HG03095 (cell line): ENCODE results near the gene MYO1D.
"Not testable (repeated sequence)": the region's sequence is repeated elsewhere in the genome, so short reads cannot be mapped to it uniquely, and the experiment has no call there.

Source experiments
- ATAC-seq: cut with Tn5 transposase; IDR thresholded peaks from one replicate; pipeline ENCODE4 v1.9.1; 2021; ENCODE audit warnings: moderate library complexity; ENCODE audit not compliant: unreplicated experiment

MYO1D gene

GRCh38 chr17:32821987-32822934 is 54.7 kb downstream of the MYO1D start:
- not testable (repeated sequence) for ATAC-seq

DNA sequence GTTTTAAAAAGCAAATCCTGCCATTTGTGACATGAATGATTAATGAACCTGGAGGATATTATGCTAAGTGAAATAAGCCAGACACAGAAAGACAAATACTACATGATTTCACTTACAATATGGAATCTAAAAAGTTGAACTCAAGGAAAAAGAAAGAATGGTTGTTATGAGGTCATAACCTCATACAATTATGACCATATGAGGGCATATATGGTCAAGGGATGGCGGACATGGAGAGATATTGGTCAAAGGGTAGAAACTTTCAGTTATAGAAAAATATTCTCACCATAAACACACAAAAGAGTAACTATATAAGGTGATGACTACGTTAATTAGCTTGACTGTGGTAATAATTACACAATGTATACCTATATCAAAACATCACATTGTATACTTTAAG is 56.5 kb downstream of the MYO1D start:
- no peak for ATAC-seq

- ATAC-seq = no peak
Observed at GRCh38 chr17:32819787-32820186, 57.1 kb downstream of the MYO1D start.

GRCh38 chr17:32819035-32819434 is 57.9 kb downstream of the MYO1D start:
- ATAC-seq = no peak

DNA sequence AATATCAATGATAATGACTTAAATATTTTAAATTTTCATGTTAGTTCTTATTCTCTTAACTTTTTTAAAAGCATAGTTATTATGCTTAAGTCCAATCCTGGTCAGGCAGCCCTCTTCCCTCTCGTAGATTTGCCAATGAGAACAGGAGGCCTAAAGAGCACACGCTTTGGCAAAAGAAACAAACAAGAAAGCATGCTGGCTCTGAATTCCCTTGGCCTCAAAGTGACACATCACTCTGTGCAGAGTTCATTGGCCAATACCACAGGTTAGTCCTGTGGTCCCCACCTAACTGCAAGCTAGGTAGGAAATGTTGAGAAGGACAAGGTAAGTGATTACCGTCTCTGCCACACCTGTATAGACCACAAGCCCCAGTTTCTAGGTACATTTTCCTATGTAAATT is 61.5 kb downstream of the MYO1D start:
- ATAC-seq = no peak

- no peak for ATAC-seq
Observed at GRCh38 chr17:32814836-32815235, 62.1 kb downstream of the MYO1D start.

DNA sequence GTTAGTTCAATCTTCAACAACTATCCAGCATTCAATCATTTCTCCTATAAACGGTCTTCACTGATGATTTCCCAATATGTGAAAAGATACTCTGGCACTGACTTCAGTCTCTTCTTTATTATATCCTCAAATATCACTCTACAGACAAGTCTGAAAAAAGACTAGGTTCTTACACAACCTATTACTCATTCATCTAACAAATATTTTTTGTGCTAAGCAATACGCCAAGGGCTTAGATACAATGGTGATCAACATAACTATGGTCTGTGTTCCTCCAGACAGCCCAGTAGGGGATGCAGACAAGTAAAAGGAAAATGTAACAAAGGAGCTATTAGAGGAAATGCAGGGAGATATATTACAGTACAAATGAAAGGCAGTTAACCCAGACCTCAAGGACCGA is 63.9 kb downstream of the MYO1D start:
- no peak for ATAC-seq

- no peak for ATAC-seq
Observed at GRCh38 chr17:32810690-32811089, 66.2 kb downstream of the MYO1D start.

DNA sequence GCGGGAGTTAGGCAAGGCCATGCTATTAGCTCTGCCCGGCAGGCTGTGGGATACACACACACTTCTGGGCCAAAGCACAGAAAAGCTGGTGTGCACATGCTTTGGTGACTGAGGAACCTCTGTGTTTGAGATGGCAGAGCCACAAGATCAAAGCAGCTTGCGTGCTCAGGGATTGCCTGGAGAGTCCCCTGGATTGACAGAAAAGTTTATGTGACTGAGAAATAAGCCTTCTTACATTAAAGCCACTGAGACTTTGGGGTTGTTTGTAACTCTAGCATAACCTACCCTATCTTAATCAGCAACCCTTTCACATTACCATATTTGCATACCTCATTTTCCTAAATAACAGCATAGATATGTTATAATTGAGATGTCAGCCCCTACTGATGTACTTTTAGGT is 69.3 kb downstream of the MYO1D start:
- ATAC-seq = no peak

DNA sequence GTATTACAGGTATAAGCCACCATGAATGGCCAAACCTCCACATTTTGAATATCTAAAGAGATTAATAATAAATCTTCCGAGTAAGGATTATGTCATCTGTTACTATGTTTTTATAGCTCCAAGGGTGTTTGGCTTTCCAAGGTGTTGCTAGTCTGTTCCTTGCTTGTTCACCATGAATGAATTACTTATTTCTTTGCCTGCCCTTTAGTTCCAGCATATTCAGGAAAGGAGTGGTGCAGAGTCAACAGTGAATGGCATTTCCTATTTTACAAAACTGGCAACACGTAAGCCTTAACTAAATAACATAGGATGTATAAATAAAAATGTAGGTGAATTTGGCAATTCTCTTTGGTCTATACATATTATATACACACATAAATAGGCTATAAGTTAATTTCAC is 70.3 kb downstream of the MYO1D start:
- ATAC-seq = no peak

DNA sequence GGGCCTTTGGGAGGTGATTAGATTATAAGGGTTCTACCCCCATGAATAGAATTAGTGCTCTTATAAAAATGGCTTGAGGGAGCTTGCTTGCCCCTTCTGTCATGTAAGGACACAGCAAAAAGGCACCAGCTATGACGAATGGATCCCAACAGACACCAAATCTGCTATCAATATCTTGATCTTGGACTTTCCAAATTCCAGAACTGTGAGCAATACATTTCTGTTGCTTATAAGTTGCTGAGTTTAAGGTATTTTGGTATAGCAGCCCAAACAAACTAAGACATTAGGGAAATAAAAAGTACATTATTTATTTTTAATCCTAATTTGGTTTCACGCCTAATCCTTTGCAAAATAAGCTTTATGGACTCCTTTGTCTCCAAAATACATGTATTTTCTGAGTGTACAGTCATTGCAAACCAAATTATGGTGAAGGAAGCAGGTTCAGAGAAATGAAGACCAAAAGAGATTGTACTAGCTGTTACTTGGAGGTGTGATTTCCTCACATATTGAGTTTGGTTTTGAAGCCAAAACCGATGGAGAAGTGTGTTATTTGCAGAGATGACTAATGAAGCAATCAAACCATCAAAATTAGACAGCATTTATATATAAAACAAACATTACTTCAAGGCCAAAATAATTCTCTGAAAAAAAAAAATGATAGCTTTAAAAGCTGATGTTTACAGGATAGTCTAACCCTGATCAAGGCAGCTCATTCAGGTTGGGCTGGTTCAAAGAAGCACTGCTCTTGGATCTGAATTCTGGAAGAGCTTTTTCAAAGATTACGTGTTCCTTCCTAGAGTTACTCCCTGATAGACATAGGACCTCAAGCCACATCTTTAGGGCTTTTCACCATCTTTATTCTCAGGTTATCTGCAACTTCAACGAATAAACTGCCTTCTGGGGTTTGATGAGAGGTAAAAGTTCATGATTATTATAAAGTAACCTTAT is 71.6 kb downstream of the MYO1D start:
- no peak for ATAC-seq

DNA sequence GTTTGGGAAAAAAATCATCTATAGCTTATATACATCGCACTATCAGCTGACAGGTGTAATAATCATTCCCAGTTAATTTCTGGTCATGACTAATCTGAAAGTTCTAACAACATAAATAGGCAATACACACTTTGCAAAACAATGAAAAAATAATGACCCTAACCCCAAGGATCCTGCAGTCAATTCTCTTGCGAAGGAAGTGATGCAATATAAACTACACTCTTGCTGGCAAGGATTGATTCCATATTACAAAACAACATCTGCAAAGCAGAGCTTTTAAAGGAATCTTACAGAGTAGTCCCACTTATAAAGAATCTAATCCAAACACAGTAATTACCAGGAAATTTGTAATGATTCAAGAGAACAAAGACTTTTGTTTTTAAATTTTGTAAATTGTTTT is 73.4 kb downstream of the MYO1D start:
- no peak for ATAC-seq

DNA sequence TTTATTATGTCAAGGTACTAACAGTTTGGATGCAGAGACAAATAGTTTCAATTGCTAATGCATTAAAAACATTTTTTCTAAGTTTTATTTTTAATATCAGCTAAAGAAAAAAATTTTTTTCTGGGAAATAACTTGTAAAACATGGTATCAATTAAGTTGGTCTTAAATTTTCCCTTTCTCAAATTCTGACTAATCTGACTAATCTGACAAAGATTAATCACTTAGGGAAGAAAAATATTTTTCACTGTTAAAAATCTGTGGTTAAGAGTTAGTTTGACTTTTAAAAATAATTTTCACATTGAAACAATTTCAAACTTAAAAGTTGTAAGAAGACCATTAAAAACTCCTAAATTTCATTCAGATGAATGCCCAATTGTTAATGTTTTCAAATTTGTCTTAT is 74.6 kb downstream of the MYO1D start:
- ATAC-seq = no peak

DNA sequence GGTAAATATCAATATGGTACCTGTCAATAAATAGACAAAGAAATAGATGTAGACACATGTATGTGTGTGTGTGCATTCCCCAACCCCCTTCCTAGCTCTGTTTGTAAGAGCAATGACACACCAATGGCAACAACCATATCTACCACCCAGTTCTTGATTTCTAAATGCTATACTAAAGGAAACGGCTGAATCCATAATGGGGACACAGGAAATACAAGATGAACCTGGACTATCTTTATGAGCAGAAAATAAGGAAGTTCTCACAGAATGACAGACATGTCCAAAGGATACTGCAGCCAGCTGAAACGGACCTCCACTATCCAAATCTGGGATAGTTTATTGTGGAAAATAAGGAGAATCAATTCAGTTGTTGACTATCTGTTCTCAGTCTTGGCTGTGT is 75.3 kb downstream of the MYO1D start:
- no peak for ATAC-seq

DNA sequence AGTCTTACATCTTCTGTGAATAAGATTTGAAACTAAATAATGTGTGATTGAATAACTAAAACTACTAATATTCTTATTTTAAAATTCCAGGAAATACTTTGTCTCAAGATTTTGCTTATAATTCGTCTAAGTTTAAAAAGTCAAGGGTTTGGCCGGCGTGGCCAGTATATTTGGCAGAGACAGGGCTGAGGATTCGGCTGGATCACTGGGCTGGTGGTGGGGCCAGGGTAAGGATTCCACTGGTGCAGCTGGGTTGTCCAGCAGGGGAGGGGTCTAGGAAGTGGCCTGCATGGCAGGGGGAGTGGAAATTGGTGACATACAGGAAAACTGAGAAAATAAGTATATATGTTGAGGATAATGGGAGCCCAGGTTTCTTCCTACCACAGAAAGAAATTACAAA is 75.7 kb downstream of the MYO1D start:
- no peak for ATAC-seq

DNA sequence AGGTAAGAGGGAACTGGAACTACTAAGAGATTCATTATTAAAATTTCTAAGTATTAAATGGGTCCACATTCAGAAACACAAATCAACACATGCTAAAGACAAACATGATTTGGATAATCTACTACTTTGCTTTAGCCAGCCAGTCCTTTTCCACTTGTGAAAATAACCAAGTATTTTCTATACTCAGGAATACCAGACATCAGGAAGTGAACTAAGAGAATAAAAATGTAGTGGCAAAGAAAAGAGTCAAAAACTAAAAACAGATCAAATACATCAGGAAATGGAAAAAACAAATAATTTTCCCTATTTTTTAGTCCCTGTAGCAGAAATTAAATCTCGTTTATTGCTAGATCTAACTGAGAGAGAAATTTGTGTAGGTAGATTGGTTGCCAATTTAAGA is 78.0 kb downstream of the MYO1D start:
- ATAC-seq = no peak

- no peak for ATAC-seq
Observed at GRCh38 chr17:32795339-32795979, 81.5 kb downstream of the MYO1D start.

GRCh38 chr17:32794533-32795246 is 82.2 kb downstream of the MYO1D start:
- no peak for ATAC-seq

DNA sequence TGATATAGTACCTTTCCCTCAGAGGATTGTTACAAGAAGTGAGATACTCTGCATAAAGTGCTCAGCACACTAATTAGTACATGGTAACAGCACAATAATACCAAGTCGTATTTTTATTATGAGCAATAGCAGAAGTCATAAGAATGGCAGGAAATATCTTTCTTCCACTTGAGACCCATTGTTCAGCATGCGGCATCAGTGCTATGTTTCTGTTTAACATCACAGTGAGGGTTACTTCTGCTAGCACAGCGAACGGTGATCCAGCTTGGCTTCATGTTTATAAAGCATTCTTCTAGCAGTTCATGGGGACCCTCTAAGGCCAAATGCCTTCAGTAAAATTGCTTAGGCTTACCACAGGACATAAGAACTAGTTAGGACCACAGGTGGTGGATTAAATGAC is 83.1 kb downstream of the MYO1D start:
- ATAC-seq = no peak

DNA sequence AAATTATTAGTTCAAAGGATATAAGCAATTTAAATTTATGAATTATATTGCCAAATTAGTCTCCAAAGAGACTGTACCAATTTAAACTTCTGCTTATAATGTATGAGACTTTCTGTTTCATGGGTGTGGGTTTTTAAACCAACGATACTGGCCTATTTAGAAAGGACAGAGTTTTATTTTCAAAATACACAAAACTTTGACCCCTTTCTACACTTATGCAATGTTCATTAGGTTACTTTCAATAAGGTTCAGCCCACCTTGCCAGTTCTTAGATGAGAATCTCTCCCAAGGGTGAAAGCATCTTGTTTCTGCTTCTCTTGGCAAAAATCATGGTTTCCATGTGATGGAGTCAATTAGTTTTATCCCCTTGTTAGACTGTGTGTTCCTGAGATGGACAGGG is 84.7 kb downstream of the MYO1D start:
- ATAC-seq = no peak

DNA sequence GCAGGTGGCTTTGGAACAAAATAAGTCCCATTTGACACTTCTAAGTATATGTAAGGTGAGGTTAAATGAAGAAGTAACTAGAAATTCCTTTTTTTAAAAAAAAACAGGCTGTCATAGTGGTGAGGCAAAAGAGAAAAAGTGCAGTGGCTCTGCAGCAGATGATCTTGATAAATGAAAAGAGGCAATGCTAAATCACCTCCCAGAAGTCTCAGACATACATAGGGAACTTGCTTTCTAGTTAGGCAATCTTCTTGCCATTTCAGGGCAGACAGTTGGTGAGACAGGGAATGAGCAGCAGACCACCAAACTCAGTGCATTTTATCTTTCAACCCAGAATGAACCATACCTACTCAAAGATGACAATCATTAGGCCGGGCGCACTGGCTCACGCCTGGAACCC is 90.8 kb downstream of the MYO1D start:
- no peak for ATAC-seq
